K562 (cell line): Measurements from ENCODE around the gene SETDB2. TPM values are rescaled to one million over a fixed set of nuclear protein-coding genes. Genes with fewer than 3 reads are reported as not detected.

Source experiments
- ATAC-seq: fragments of 200-7000 bp; cut with Tn5 transposase; 3 replicates; pipeline ENCODE4 v1.9.1; 2020; ENCODE audit warnings: moderate library complexity
- BruUV-seq: library from RNA; stranded (reverse); fragments of 400-500 nt; replicated peaks from 2 replicates; lab custom pipeline; 2021; lab: Mats Ljungman, UMichigan
- CTCF ChIA-PET: fragments of 300-600 bp; formaldehyde crosslinking; extraction: SDS; loops from one replicate; lab custom pipeline; 2021; ENCODE audit warnings: low intra/inter-chr PET ratio; lab: Yijun Ruan, JAX
- POLR2A ChIA-PET: fragments of 300-600, 350-650 bp; sonication (Branson Sonifier 250); formaldehyde crosslinking; extraction: SDS; loops from one replicate; lab custom pipeline; 2021; ENCODE audit warnings: antibody characterized with exemption, inconsistent platforms; lab: Yijun Ruan, JAX
- DNase-seq, 4 experiments: peaks; one replicate each; pipeline versions ENCODE4 v3.0.0 to v3.0.0-alpha.2; 2011 to 2018; ENCODE audit warnings: low spot score in 3 of 4, mixed read lengths in 3 of 4; ENCODE audit errors: extremely low read depth in 1 of 4
- FAIRE-seq: peaks from 2 replicates; lab custom pipeline; 2011; peaks lifted over from hg19 to GRCh38; lab: Jason Lieb, UNC
- H2AFZ ChIP-seq: 2 replicates; pipeline ENCODE4 v1.6.0; 2011; ENCODE audit warnings: low read depth, low read length, control low read depth, inconsistent platforms
- H3K27ac ChIP-seq: fragments of 200-600 bp; 3 replicates; pipeline ENCODE4 v1.8.0; 2011; ENCODE audit warnings: low read depth, mild to moderate bottlenecking, control low read depth, inconsistent platforms, low read length, moderate library complexity, mixed read lengths; ENCODE audit errors: extremely low read depth
- H3K27me3 ChIP-seq, 2 experiments: fragments of 300-600 bp in 1 of 2; 2 replicates in 1 of 2; 3 replicates in 1 of 2; pipeline versions ENCODE4 v1.6.0 to v1.8.0; 2011; ENCODE audit warnings: inconsistent platforms in 2 of 2, low read length in 2 of 2, mild to moderate bottlenecking in 1 of 2, mixed read lengths in 1 of 2, moderate library complexity in 1 of 2; ENCODE audit not compliant: control insufficient read depth in 2 of 2, insufficient read depth in 2 of 2
- H3K36me3 ChIP-seq: fragments of 300-600 bp; 3 replicates; pipeline ENCODE4 v1.8.0; 2011; ENCODE audit warnings: mild to moderate bottlenecking, low read length, inconsistent platforms; ENCODE audit not compliant: control insufficient read depth, insufficient read depth
- H3K4me1 ChIP-seq, 2 experiments: fragments of 200-600 bp in 1 of 2; replicated peaks in 1 of 2; 2 replicates in 1 of 2; 3 replicates in 1 of 2; pipeline versions ENCODE4 v1.5.1 to v1.8.0; 2011; ENCODE audit warnings: inconsistent platforms in 2 of 2, low read length in 2 of 2, mild to moderate bottlenecking in 1 of 2, mixed read lengths in 1 of 2, moderate library complexity in 1 of 2; ENCODE audit not compliant: control insufficient read depth in 2 of 2, insufficient read depth in 2 of 2
- H3K4me2 ChIP-seq: 2 replicates; pipeline ENCODE4 v1.6.1; 2011; ENCODE audit warnings: low read length, control low read depth, inconsistent platforms, mixed read lengths; ENCODE audit not compliant: insufficient read depth
- H3K4me3 ChIP-seq: fragments of 200-600 bp; sonication (generic), shearing (Covaris generic); 2 replicates; pipeline ENCODE4 v1.5.1; 2016; ENCODE audit warnings: control low read depth, inconsistent platforms
- H3K79me2 ChIP-seq: fragments of 200-600 bp; 3 replicates; pipeline ENCODE4 v1.8.0; 2011; ENCODE audit warnings: low read length, inconsistent platforms; ENCODE audit not compliant: control insufficient read depth, insufficient read depth
- H3K9ac ChIP-seq, 2 experiments: 2 replicates each; pipeline versions ENCODE4 v1.6.0 to v1.6.1; 2011; ENCODE audit warnings: low read depth in 2 of 2, low read length in 2 of 2, control low read depth in 1 of 2, inconsistent platforms in 1 of 2, mild to moderate bottlenecking in 1 of 2, mixed read lengths in 1 of 2; ENCODE audit not compliant: insufficient read depth in 1 of 2
- H3K9me1 ChIP-seq: one replicate; pipeline ENCODE4 v1.6.0; 2011; ENCODE audit warnings: inconsistent platforms, mild to moderate bottlenecking, low read length, moderate library complexity; ENCODE audit not compliant: control insufficient read depth, insufficient read depth
- H3K9me3 ChIP-seq: replicated peaks from 2 replicates; pipeline ENCODE4 v1.5.1; 2011; ENCODE audit warnings: low read depth, low read length, inconsistent platforms; ENCODE audit not compliant: control insufficient read depth, insufficient read depth
- H4K20me1 ChIP-seq: replicated peaks from 2 replicates; pipeline ENCODE4 v1.6.1; 2011; ENCODE audit warnings: low read length, inconsistent platforms, mixed read lengths; ENCODE audit not compliant: control insufficient read depth, insufficient read depth
- CBX5 ChIP-seq: IDR thresholded peaks from 2 replicates; pipeline ENCODE4 v1.6.1; 2014; ENCODE audit warnings: low read depth, borderline replicate concordance
- DNMT1 ChIP-seq: fragments of 450-650 bp; IDR thresholded peaks from 2 replicates; pipeline ENCODE4 v1.6.1; 2016; ENCODE audit warnings: antibody characterized with exemption, mild to moderate bottlenecking
- E2F1 ChIP-seq: sonication (generic); formaldehyde crosslinking; IDR thresholded peaks from 2 replicates; pipeline ENCODE4 v1.8.1; 2023; ENCODE audit warnings: mild to moderate bottlenecking, missing genetic modification reagents, moderate library complexity
- ELF1 ChIP-seq: fragments of 200-800 bp; sonication (Bioruptor generic); IDR thresholded peaks from 2 replicates; pipeline ENCODE4 v1.6.1; 2016; ENCODE audit warnings: missing genetic modification characterization, missing compliant biosample characterization
- FOSL1 ChIP-seq: fragments of 200-800 bp; sonication (Bioruptor generic); conservative IDR thresholded peaks from 2 replicates; pipeline ENCODE4 v1.6.1; 2016; ENCODE audit warnings: missing genetic modification characterization, missing compliant biosample characterization
- HDAC1 ChIP-seq, 2 experiments: fragments of 450-650 bp; IDR thresholded peaks; 2 replicates each; pipeline ENCODE4 v1.6.1; 2016 to 2017; ENCODE audit warnings: inconsistent platforms in 1 of 2, mild to moderate bottlenecking in 1 of 2, moderate library complexity in 1 of 2
- JUN ChIP-seq, 2 experiments: sonication (generic) in 1 of 2; formaldehyde crosslinking in 1 of 2; IDR thresholded peaks; 2 replicates each; pipeline versions ENCODE4 v1.6.1 to v1.8.0; 2012 to 2022; ENCODE audit warnings: borderline replicate concordance in 2 of 2, mild to moderate bottlenecking in 2 of 2, improper control_type of control experiment in 1 of 2, low read depth in 1 of 2, low read length in 1 of 2, missing genetic modification reagents in 1 of 2
- SRF ChIP-seq, 2 experiments: fragments of 250-450, 450-650 bp in 1 of 2; sonication (Bioruptor Pico) in 1 of 2; sonication (generic) in 1 of 2; formaldehyde crosslinking; IDR thresholded peaks; 2 replicates each; pipeline versions ENCODE4 v1.5.0 to v1.5.1; 2020 to 2022; ENCODE audit warnings: mild to moderate bottlenecking in 1 of 2, missing genetic modification reagents in 1 of 2
- TEAD1 ChIP-seq, 2 experiments: fragments of 450-650 bp in 1 of 2; sonication (generic) in 1 of 2; formaldehyde crosslinking; IDR thresholded peaks; 2 replicates each; pipeline versions ENCODE4 v1.4.0 to v1.8.0; 2020 to 2022; ENCODE audit warnings: mild to moderate bottlenecking in 2 of 2, missing genetic modification reagents in 1 of 2
- XRCC3 ChIP-seq: fragments of 450-650 bp; IDR thresholded peaks from 2 replicates; pipeline ENCODE4 v1.6.1; 2017; ENCODE audit warnings: mild to moderate bottlenecking, moderate library complexity
- ZNF3 ChIP-seq: fragments of 250-450 bp; sonication (Bioruptor Pico); IDR thresholded peaks from 2 replicates; pipeline ENCODE4 v1.5.0; 2021; ENCODE audit warnings: mild to moderate bottlenecking, moderate library complexity
- ZNF766 ChIP-seq: fragments of 200-800 bp; sonication (Bioruptor generic); conservative IDR thresholded peaks from 2 replicates; pipeline ENCODE4 v1.6.1; 2016; ENCODE audit warnings: missing genetic modification characterization, missing compliant biosample characterization
- WGBS: fragments of 100-300 bp; shearing (Covaris generic); methylation state at CpG from one replicate; pipeline ENCODE4 v1.1.6; 2016; ENCODE audit warnings: low coverage, mixed read lengths; ENCODE audit not compliant: insufficient coverage; ENCODE audit errors: missing lambda C conversion rate; 5-methylcytosine and 5-hydroxymethylcytosine counted together
- in situ Hi-C: fragments of 300-500 bp; cut with MboI; formaldehyde crosslinking; loops from 4 replicates; pipeline ENCODE4 v1.15.0; 2018; ENCODE audit warnings: inconsistent platforms, mixed read lengths
- intact Hi-C: fragments of 100-400 bp; cut with micrococcal nuclease; formaldehyde crosslinking; loops from 2 replicates; pipeline ENCODE4 v1.14.2; 2022
- polyA plus RNA-seq, 8 experiments: library from polyadenylated mRNA; depleted of rRNA in 4 of 8; stranded (reverse) in 5 of 8; unstranded in 3 of 8; fragments of >200 nt; fragmentation: Nextera tagmentation in 2 of 8; fragmentation: Illumina TruSeq in 1 of 8; extraction: Ambion mirVana in 2 of 8; extraction: Trizol in 1 of 8; gene quantifications; 2 replicates each; pipeline versions ENCODE4 v1.2.1 to v1.2.3, GENCODE V29; 2011 to 2014; ENCODE audit warnings: inconsistent platforms in 1 of 8, missing spikeins in 1 of 8
- total RNA-seq, 7 experiments: library from RNA; depleted of rRNA in 6 of 7; stranded (reverse); fragments of >200 nt in 6 of 7; fragmentation: Illumina TruSeq in 2 of 7; extraction: Trizol in 2 of 7; gene quantifications; 2 replicates each; pipeline versions ENCODE4 v1.2.1 to v1.2.3, GENCODE V29; 2011 to 2021; ENCODE audit warnings: low replicate concordance in 1 of 7
- TF ChIP-seq, protein P1 (sequence below): sonication (generic); formaldehyde crosslinking; IDR thresholded peaks from 2 replicates; pipeline ENCODE4 v1.8.0; 2022; ENCODE audit warnings: mild to moderate bottlenecking, missing genetic modification reagents

The SETDB2 gene
- total and polyA plus RNA-seq, 9 of the 15 experiments (the other 6 are each of a cell fraction or from before 2014, with no cell fraction given), result 1.0 to 9.0 (median 6.1) TPM

GRCh38 chr13:49476529-49476928 is 32.5 kb downstream of the SETDB2 start:
- Histone ChIP-seq H2AFZ (no peak overlapping the region), H3K4me1 (no peaks in the 10 kb centered on the region), H3K4me3 (no peak overlapping the region), H3K9me1 (no peaks in the 10 kb centered on the region), H3K9me3 (no peaks in the 10 kb centered on the region), H3K9ac (no peak overlapping the region), H3K4me2 (no peak overlapping the region), H4K20me1 (no peaks in the 10 kb centered on the region), H3K27me3 (no peaks in the 10 kb centered on the region), H3K27ac (no peak overlapping the region), H3K36me3 (peaks cover 37% of the 10 kb centered on the region; the same call in 1 of the 3 replicates), H3K79me2 (no peaks in the 10 kb centered on the region)
- intact Hi-C loops (no loop called here), in situ Hi-C loops (no loop called here)
- DNase-seq (no peak), ATAC-seq (no peak), FAIRE-seq (no peak)
- TF ChIP-seq, protein P1, sequence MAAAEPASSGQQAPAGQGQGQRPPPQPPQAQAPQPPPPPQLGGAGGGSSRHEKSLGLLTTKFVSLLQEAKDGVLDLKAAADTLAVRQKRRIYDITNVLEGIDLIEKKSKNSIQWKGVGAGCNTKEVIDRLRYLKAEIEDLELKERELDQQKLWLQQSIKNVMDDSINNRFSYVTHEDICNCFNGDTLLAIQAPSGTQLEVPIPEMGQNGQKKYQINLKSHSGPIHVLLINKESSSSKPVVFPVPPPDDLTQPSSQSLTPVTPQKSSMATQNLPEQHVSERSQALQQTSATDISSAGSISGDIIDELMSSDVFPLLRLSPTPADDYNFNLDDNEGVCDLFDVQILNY (CRISPR knock-in tag), result no peak
- TF ChIP-seq ZNF3 (no peak), ELF1 (tag) (no peak), TEAD1 (CRISPR knock-in tag; IDR thresholded peaks at IDR 0.05) (no peak), ZNF766 (CRISPR knock-in tag) (no peak), CBX5 (no peak), HDAC1 (IDR thresholded peaks at IDR 0.05) (no peak), JUN (IDR thresholded peaks at IDR 0.05; ENCODE audit: borderline replicate concordance, low read depth, low read length) (no peak), JUN (CRISPR knock-in tag; IDR thresholded peaks at IDR 0.05; ENCODE audit: borderline replicate concordance) (no peak), DNMT1 (no peak), XRCC3 (no peak), SRF (CRISPR knock-in tag; IDR thresholded peaks at IDR 0.05) (no peak), E2F1 (no peak), FOSL1 (tag) (no peak)
- ChIA-PET CTCF (no interaction called here), POLR2A (no interaction called here)
- 82% methylated on average over 7 of the region's 7 CpGs for WGBS
- BruUV-seq, result no TSS peak
